GM23248 (cell line): ENCODE results near the gene C14orf119.

Experiments used
- EZH2 ChIP-seq: fragments of 200-600 bp; sonication (generic); IDR thresholded peaks from 2 replicates; pipeline ENCODE4 v1.6.1; 2018; ENCODE audit warnings: antibody characterized with exemption, mild to moderate bottlenecking; ENCODE audit not compliant: insufficient read depth, poor library complexity, severe bottlenecking
- EZH2phosphoT487 ChIP-seq: fragments of 200-600 bp; sonication (generic); IDR thresholded peaks from 2 replicates; pipeline ENCODE4 v1.6.1; 2018; ENCODE audit warnings: antibody characterized with exemption, moderate library complexity, mild to moderate bottlenecking, low read depth; ENCODE audit not compliant: insufficient read depth

GRCh38 chr14:23147676-23148075 lies 52.4 kb downstream of the C14orf119 start:
- TF ChIP-seq EZH2: no peak
- TF ChIP-seq EZH2phosphoT487: no peak
